Measurements from ENCODE around the gene BCHE. TPM values are rescaled to one million over a fixed set of nuclear protein-coding genes. Genes with fewer than 3 reads are reported as not detected.

The BCHE gene
- total RNA-seq, 4 donors from 2014 or later: 8.2 to 13.7 (median 11.3) TPM; not detected in 1

DNA sequence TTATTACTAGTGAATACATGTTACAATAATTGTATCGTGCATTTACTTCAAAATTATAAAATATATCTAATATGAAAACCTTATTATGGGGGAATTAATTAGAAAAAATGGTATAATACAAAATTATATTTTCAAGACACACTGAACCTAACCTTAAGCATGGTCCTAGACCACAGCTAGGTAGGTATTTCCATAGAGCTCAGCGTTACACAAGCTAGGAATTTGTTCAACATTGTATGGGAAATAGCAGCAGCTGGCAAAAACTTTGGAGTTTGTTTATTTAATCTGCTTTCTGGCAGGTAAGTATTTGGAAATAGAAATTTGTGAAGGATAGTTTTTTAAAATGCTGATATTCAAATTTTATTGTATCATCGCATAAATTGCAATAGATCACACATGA, 52.9 kb downstream of the BCHE start:
- Histone ChIP-seq H3K36me3 (no peaks in the 10 kb centered on the region), H3K4me1 (no peaks in the 10 kb centered on the region), H3K9me3 (no peaks in the 10 kb centered on the region), H3K4me3 (no peak overlapping the region), H3K27me3 (no peaks in the 10 kb centered on the region), H3K27ac (no peak overlapping the region)
- TF ChIP-seq, protein P1, sequence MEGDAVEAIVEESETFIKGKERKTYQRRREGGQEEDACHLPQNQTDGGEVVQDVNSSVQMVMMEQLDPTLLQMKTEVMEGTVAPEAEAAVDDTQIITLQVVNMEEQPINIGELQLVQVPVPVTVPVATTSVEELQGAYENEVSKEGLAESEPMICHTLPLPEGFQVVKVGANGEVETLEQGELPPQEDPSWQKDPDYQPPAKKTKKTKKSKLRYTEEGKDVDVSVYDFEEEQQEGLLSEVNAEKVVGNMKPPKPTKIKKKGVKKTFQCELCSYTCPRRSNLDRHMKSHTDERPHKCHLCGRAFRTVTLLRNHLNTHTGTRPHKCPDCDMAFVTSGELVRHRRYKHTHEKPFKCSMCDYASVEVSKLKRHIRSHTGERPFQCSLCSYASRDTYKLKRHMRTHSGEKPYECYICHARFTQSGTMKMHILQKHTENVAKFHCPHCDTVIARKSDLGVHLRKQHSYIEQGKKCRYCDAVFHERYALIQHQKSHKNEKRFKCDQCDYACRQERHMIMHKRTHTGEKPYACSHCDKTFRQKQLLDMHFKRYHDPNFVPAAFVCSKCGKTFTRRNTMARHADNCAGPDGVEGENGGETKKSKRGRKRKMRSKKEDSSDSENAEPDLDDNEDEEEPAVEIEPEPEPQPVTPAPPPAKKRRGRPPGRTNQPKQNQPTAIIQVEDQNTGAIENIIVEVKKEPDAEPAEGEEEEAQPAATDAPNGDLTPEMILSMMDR (IDR thresholded peaks at IDR 0.05): no peak
- no peak for TF ChIP-seq POLR2A (IDR thresholded peaks at IDR 0.05)
- TF ChIP-seq EP300 (IDR thresholded peaks at IDR 0.05; ENCODE audit: low read depth): no peak
- no peak for TF ChIP-seq POLR2AphosphoS5 (IDR thresholded peaks at IDR 0.05)
- no peak for DNase-seq
- 81 to 90% methylated on average over 3 of the region's 3 CpGs for WGBS, 2 donors (ENCODE audit: low coverage in 1 of 2)
- intact Hi-C loops (cut with DNase I; ENCODE audit: low total_unique reads) (no loop called here), in situ Hi-C loops (cut with MboI; ENCODE audit: low pct_ligation_motif_present in 1 of 4, low pct_unique_long_range_greater_than_20kb in 1 of 4, low sequenced_read_pairs in 3 of 4) (no loop called here)

DNA sequence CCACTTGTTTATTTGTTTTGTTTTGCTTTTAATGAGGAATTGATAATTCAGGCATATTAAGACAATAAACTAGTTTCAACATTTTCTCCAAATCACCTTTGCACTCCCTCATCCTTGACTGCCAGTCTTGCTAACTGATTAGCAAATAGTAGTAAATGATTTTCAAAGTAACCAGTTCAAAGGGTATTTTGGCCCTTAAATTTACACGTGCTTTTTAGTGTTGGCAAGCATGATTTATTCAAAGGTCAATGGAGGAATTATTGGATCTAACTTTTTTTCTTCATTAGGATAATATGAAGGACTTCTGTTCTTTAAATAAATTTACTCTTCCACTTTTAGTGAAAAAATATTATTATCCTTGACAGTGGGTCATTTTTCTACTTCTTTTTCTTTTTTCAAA, 53.8 kb downstream of the BCHE start:
- 18 to 32% methylated on average over 1 of the region's 1 CpG for WGBS, 2 donors (ENCODE audit: low coverage in 1 of 2)

DNA sequence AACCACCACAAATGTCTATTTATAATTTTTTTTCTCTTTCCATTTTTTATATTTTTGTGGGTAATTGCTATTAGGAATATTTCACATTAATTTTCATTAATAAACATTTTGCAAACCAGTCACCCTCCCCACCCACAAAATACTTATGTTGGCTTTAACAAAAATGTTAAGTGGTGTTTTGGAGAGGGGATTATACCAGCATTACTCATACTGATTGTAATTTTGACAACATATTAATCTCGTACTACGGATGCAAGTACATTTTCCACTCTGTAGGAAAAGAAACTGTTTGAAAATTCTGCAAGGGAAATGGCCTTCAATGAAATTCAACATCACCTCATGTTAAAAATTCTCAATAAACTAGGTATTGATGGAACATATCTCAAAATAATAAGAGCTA, 58.3 kb downstream of the BCHE start:
- Histone ChIP-seq H3K9me3 (no peaks in the 10 kb centered on the region), H3K36me3 (no peaks in the 10 kb centered on the region), H3K4me3 (no peak overlapping the region), H3K4me1 (no peaks in the 10 kb centered on the region), H3K27me3 (no peaks in the 10 kb centered on the region), H3K27ac (no peak overlapping the region)
- TF ChIP-seq, protein P1 (IDR thresholded peaks at IDR 0.05): no peak
- TF ChIP-seq POLR2A (IDR thresholded peaks at IDR 0.05) (no peak), POLR2AphosphoS5 (IDR thresholded peaks at IDR 0.05) (no peak), EP300 (IDR thresholded peaks at IDR 0.05; ENCODE audit: low read depth) (no peak)
- intact Hi-C loops (cut with DNase I; ENCODE audit: low total_unique reads): no loop called here
- in situ Hi-C loops (cut with MboI; ENCODE audit: low pct_ligation_motif_present in 1 of 4, low pct_unique_long_range_greater_than_20kb in 1 of 4, low sequenced_read_pairs in 3 of 4): no loop called here
- DNase-seq: no peak
- WGBS, 2 donors (ENCODE audit: low coverage in 1 of 2): 60 to 95% methylated on average over 2 of the region's 2 CpGs

More for the DNA sequence above, 53.8 kb downstream of the BCHE start:
- no peaks in the 10 kb centered on the region for H3K4me1 ChIP-seq
- H3K9me3 ChIP-seq: no peaks in the 10 kb centered on the region
- intact Hi-C loops (cut with DNase I; ENCODE audit: low total_unique reads) (no loop called here), in situ Hi-C loops (cut with MboI; ENCODE audit: low pct_ligation_motif_present in 1 of 4, low pct_unique_long_range_greater_than_20kb in 1 of 4, low sequenced_read_pairs in 3 of 4) (no loop called here)
- DNase-seq: no peak
- H3K27ac ChIP-seq: no peak overlapping the region
- TF ChIP-seq POLR2A (IDR thresholded peaks at IDR 0.05) (no peak), EP300 (IDR thresholded peaks at IDR 0.05; ENCODE audit: low read depth) (no peak), POLR2AphosphoS5 (IDR thresholded peaks at IDR 0.05) (no peak)
- TF ChIP-seq, protein P1 (IDR thresholded peaks at IDR 0.05): no peak
- H3K36me3 ChIP-seq: no peaks in the 10 kb centered on the region
- no peaks in the 10 kb centered on the region for H3K27me3 ChIP-seq
- no peak overlapping the region for H3K4me3 ChIP-seq

DNA sequence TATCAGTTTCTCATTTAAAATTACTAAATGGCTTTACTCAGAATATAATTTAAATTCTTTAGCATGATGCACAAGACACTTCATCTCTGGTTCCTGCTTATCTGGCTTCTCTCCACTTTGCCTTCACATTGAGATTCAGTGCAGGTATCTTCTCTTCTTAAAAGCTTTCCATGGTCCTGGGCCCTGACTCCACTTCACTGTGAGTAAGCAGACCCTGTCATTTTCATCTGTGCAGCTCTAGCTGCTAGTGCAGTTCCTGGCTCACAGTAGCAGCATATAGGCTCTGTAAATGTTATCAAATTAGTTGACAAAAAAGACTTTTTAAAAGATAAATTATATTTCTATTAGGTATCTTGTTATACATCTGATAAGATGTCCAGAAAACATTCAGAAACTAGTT, 58.8 kb downstream of the BCHE start:
- H3K9me3 ChIP-seq: no peaks in the 10 kb centered on the region
- H3K27ac ChIP-seq: no peak overlapping the region
- H3K4me3 ChIP-seq: no peak overlapping the region
- H3K36me3 ChIP-seq: no peaks in the 10 kb centered on the region
- in situ Hi-C loops (cut with MboI; ENCODE audit: low pct_ligation_motif_present in 1 of 4, low pct_unique_long_range_greater_than_20kb in 1 of 4, low sequenced_read_pairs in 3 of 4): no loop called here
- DNase-seq: no peak
- no peaks in the 10 kb centered on the region for H3K27me3 ChIP-seq
- TF ChIP-seq, protein P1 (IDR thresholded peaks at IDR 0.05): no peak
- TF ChIP-seq POLR2AphosphoS5 (IDR thresholded peaks at IDR 0.05) (no peak), EP300 (IDR thresholded peaks at IDR 0.05; ENCODE audit: low read depth) (no peak), POLR2A (IDR thresholded peaks at IDR 0.05) (no peak)
- H3K4me1 ChIP-seq: no peaks in the 10 kb centered on the region
- intact Hi-C loops (cut with DNase I; ENCODE audit: low total_unique reads): no loop called here

Measured in transverse colon (tissue), 4 donors.